DLD1 (cell line): ENCODE data around the gene SLC25A19.
"Not testable (repeated sequence)": the region's sequence is repeated elsewhere in the genome, so short reads cannot be mapped to it uniquely, and the experiment has no call there.

Experiments
- in situ Hi-C: cut with HindIII; loops from 2 replicates; pipeline ENCODE4 v1.10.0; 2017; ENCODE audit warnings: low sequenced_read_pairs

The SLC25A19 gene

DNA sequence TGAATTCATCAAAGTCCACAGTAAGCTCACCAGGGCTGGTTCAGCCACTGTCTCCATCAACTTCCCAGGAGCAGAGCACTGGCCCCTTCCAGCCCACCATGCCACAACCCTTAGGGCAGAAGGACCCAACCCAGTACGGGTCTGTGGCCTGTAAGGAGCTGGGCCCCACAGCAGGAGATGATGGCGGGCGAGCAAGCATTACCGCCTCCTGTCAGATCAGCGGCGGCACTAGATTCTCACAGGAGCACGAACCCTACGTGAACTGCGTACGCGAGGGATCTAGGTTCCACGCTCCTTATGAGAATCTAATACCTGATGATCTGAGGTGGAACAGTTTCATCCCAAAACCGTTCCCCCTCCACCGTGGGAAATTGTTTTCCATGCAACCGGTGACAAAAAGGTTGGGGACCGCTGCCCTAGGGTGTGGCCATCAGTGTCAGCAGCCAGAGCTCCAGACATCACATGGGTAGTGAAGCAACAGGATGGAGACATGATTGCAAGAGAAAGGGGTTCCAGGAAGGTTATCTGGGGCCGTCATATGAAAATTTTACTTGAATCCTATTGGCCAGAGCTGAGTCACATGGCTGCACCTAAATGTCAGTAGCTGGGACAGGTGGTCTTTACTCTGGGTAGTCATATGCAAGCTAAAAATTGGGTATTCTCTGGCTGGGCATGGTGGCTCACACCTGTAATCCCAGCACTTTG, 12.4 kb upstream of the SLC25A19 start:
- in situ Hi-C loops: no loop called here

DNA sequence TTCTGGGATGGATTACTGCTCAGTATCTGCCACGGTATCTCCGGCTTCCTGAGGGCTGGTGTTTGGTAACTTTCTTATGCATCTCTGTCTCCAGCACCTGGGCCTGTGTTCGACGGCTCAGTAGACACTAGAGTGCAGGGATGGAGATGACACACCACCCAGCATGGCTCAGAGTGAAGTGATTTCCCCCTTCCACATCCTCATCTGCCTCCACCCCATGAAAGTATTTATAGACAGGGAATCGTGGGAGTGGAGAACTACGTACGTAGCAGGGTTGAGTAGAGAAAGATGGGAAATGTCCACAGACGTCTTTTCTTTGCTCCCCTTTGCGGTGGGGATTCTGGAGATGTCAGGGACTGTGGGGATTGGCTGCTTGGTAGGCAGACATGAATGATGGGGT, 11.8 kb upstream of the SLC25A19 start:
- in situ Hi-C loops: no loop called here

DNA sequence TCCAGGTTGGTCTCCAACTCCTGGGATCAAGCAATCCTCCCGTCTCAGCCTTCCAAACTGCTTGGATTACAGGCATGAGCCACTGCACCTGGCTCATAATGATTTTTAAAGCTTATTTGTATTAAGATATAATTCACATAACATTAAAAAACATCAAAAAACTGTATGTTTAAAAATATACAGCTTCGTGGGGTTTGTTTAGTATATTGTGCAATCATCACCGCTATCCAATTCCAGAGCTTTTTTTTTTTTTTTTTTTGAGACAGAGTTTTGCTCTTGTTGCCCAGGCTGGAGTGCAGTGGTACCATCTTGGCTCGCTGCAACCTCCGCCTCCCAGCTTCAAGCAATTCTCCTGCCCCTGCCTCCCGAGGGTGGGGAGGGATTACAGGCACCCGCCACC, 11.0 kb upstream of the SLC25A19 start:
- in situ Hi-C loops: no loop called here

DNA sequence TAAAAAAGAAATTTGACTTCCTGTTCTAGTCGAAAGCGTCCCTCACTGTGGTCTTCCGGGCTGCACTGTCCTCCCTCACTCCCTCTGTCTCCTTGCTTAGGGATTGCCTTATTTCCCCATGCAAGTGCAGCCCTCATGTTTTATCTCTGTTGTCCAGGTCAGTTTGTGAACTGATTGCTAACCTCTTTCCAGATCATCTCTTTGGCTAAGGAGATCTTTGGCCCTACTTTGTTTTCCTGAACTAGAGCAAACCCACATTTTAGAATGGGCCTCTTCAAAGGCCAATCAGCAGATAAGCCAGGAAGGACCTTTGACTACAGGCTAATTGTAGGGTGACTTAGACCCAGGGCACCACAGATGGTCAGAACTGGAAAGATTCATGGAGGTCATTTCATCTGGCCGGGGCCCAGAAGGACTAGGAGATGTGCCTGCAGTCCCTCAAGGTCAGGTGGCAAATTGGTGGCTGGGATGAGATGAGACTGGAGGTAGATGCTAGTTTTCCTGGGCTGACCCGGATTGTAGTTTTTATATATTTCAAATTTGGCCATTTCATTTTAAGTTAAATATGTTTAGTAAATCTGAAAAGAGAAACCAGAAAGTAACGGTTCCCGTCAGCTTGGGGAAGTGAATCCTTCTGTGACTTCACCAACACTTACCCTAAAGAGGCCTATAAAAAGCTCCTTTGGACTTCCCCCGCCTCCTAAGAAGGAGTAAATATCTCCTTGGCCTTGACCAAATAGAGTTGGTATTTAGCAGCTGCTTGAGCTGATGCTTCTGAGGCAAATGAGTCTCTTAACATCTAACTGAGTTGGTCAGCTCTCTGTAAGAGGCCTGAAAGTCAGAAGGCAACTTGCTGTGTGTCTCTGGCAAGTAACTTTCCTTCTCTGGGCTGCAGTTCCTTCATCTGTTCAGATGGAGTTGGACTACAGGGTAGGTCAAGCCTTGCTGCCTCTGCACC, 6.2 kb upstream of the SLC25A19 start:
- in situ Hi-C loops: no loop called here

DNA sequence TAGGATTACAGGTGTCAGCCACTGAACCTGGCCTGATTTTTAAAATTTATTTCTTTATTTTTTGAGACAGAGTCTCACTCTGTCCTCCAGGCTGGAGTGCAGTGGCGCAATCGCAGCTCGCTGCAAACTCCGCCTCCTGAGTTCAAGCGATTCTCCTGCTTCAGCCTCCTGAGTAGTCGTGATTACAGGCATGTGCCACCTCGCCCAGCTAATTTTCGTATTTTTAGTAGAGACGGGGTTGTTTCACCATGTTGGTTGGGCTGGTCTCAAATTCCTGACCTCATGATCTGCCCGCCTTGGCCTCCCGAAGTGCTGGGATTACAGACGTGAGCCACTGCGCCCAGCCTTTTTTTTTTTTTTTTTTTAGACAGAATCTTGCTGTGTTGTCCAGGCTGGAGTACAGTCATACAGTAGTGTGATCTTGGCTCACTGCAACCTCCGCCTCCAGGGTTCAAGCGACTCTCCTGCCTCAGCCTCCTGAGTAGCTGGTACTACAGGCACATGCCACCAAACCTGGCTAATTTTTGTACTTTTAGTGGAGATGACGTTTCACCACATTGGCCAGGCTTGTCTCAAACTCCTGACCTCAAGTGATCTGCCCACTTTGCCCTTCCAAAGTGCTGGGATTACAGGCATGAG, 3.7 kb upstream of the SLC25A19 start:
- in situ Hi-C loops: not testable (repeated sequence)

DNA sequence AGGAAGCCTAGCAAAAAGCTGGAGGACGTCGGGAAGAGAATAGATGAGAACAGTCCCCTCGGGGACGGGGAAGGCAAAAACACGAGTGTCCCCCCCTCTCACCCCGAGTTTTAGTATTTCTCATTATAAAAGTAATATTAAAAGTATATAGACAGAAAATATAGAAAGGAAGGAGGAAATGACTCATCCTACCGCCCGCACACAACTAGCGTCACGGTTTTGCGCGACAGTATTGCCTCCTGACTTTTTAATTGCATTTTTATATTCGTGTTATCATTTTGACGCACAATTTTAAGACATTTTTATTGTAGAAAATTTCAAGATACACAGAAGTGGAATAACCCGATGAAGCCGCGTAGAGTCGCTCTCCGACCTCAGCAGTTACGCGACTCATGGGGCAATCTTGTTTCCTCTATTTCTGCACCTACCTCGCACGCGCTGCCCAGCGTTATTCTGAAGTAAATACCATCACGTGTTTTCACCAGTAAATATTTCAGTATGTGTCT, 652 bp upstream of the SLC25A19 start:
- in situ Hi-C loops: no loop called here

DNA sequence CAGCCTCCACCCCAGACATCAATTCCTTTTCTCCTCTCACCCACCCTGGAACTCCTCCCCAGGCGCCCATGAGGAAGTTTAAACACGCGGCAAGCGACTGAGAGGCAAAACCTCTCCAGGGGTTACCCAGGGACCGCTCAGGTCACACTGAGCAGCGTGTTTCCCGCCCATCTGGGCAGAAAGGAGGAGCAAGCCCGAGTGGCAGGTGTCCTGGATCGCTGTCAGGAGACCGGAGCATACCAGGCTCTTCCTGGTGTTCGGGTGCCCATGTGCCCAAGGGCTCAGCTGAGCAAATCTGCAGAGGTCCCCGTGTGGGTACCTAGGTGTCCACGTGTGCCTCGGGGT, 491 bp downstream of the SLC25A19 start:
- in situ Hi-C loops: no loop called here

DNA sequence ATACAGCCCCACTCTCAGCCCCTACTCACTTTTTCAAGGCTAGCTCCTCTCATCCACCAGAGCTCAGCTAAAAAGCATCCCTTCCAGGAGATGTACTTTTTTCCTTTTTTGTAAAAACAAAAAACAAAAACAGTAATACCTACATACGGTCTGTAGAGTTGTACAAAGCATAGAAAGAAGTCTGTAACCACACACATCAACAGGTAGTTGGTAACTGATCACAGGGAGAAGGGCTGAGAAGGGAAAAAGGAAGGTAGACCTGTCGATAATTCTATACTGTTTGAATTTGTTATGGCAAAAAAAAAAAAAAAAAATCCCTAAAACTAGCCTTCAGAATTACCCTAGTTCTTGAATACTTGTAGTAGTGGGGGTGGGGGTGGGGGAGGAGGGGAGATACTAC, 874 bp downstream of the SLC25A19 start:
- in situ Hi-C loops: no loop called here

DNA sequence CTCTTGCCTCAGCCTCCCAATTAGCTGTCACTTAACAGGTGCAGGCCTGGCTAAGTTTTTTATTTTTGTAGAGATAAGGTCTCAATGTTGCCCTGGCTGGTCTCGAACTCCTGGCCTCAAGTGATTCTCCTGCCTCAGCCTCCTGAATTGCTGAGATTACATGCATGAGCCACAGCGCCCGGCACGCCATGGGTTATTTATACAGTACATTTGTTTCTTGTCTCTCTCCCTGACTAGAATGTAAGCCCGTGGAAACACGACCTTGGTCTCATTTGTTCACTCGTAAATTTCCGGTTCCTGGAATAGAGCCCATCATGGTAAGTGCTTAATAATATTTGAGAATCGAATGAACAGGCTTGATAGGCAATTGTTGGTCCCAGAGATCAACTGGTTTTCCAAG, 2.0 kb downstream of the SLC25A19 start:
- in situ Hi-C loops: no loop called here

DNA sequence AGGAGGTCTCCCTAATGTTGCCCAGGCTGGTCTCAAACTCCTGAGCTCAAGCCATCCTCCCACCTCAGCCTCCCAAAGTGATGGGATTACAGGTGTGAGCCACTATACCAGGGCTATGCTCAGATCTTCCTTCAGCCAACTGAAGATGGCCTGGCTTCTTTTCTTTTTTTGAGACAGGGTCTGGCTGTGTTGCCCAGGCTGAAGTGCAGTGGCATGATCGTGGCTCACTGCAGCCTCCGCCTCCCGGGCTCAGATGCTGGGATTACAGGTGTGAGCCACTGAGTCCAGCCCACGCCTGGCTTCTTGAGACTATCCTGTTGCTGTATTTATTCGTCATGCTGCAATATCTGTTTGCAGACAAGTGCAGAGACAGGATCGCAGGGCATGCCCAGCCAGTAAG, 4.1 kb downstream of the SLC25A19 start:
- in situ Hi-C loops: no loop called here

DNA sequence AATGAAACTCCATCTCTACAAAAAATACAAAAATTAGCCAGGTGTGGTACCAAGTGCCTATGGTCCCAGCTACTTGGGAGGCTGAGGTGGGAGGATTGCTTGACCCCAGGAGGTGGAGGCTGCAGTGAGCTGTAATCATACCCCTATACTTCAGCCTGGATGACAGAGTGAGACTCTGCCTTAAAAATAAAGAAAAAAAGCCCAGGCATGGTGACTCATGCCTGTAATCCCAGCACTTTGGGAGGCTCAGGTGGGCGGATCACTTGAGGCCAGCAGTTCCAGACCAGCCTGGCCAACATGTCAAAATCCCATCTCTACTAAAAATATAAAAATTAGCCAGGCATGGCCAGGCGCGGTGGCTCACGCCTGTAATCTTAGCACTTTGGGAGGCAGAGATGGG, 9.0 kb downstream of the SLC25A19 start:
- in situ Hi-C loops: not testable (repeated sequence)

DNA sequence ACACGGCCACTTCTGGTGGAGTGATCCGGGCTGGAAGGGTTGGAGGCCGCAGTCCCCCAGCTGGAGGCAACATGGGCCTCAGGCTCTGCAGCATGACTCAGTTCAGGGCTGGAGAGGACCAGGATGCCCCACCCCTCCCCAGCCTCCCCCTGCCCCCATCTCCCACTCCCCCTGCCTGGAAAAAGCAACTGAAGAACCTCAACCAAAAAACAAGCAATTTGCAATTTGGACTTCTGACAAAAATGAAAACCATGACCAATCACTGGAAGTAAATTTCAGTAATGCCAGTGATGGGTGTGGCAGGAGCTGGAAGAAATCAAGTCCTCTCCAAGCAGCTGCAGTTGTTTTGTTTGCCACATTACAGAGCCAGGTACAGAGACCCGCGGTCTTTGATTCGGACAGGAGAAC, 11.6 kb downstream of the SLC25A19 start:
- in situ Hi-C loops: no loop called here

DNA sequence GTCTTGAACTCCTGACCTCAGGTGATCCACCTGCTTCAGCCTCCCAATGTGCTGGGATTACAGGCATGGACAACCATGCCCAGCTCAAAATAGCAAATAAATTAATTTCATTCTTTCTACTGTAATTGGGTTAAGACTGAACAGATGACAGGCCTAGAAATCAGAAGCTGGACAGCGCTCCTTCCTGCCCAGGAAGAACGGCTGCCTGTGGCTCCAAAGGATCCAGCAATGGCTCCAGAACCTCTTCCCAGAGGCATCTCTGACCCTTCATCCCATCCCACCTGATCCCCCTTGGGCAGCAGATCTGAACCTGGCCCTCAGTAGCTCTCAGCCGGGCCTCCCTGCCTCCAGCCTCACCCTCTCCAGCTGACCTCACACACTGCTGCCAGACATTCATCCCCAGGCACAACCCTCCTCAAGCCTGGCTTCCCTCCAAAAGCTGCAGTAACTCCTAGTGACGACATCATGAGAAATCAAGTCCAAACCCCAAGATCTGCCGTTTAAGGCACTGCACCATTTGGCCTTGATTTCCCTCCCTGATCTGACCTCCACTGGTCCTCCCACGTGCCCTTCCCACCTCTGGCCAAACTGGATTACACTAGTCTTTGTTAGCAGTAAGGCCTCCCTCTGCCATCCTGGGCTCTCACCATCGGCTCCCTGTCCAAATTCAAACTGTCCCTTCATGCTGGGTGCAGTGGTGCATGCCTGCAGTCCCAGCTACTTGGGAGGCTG, 15.1 kb downstream of the SLC25A19 start:
- in situ Hi-C loops: no loop called here

DNA sequence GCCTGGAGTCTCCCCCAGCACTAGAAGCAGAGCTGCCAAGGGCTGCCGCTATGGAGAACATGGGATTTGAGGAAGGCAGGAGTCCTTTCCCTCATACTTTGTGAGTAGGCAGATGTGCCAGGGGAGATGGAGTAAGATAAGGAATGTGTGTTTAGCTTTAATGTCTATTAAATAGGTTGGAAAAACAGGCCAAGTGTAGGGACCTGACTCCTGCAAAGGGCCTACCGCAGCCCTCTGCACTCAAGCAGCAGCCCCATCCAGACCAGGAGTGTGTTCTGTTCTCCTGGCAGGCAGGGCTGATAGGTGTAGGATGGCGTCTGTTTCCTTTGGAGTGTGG, 16.4 kb downstream of the SLC25A19 start:
- in situ Hi-C loops: no loop called here

DNA sequence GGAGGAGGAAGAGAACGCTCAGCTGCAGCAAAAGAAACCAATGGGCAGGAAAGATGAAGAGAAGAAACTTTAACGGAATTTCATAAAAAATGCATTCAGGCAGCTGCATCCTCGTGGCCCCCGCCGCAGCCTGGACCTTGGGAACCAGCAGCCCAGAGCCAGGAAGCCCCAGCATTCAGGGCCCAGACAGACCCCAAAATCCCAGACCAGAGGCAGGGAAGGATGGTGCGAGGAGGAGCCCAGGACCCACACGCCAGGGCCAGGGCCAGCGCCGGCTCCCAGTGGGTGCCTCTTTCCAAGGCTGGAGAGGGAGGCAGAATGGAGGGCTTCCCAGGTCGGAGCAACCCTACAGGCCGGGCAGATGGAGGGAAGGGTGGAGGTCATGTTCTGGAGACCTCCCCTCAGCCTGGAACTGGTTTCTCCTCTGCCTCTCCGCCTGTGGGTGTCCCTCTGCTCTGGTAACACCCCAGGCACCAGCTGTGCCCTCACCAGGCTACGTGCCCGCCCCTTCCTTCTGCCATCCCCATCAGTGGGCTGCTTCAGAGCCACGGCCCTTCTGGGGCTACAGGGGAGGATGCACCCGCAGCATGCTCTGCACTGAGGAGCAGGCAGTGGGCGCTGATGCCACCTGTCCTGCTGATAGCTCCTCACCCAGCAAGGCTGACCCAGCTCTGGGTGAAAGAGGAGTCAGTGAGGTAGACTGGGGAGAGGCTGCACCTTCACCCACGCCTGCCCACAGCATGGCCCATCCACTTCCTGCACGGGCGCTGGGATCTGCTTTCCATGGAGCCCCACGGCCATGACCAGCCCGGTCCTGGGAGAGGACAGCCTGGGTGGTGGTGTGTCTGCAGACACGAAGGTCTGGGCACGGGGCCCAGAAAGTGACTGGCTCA, 17.0 kb downstream of the SLC25A19 start:
- in situ Hi-C loops: no loop called here

DNA sequence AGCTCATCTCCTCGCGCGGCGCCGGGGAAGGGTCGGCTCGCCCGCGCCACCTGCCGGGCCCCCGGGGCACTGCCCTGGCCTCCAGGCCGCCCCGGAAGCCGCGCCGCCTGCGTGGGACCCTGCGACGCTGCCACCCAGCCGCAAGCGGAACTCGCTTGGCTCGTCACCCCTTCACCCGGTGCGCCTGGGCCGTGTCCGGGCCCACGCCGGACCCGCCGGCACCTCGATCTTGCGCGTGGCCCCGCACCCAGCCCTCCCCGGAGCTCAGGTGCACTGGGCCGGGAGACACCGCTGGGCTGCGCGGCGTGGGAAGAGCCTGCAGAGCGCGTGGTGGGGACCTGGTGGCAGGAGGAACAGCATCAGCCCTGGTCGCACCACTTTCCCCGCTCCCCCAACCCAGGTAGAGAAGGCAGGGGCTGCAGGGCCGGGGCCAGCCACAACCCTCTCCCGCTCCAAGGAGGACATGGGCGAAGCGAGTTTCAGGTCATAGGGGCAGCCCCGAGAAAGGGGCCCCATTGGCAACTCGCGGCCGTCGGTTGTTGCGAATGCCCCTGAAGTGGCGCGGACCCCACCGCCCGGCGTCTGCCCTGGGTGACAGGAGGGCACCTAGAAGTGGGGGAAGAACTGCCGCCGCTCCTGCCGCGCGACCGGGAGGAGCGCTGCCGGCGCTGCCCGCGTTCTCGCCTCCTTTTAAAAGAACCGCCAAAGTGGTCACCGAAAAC, 17.8 kb downstream of the SLC25A19 start:
- in situ Hi-C loops: no loop called here

DNA sequence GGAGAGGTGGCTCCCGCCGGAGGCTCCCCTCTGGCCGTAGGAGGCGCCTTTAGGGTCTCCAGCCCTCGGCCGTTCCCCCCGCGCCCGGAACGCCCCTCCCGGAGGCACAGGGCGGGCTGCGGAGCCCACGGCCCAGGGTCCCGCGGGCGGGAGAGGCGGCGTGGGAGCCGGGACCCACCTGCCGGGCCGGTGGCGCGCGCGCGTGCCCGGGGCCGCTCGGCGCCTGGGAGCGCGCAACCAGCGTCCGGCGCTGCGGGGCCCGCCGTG, 18.3 kb downstream of the SLC25A19 start, which contains the start of gene MIF4GD:
Gene MIF4GD, minus strand, starts transcription at position 266 of the 267 bp plus-strand sequence. CDS start 1,036 bp downstream, outside the sequence.
- in situ Hi-C loops: no loop called here

DNA sequence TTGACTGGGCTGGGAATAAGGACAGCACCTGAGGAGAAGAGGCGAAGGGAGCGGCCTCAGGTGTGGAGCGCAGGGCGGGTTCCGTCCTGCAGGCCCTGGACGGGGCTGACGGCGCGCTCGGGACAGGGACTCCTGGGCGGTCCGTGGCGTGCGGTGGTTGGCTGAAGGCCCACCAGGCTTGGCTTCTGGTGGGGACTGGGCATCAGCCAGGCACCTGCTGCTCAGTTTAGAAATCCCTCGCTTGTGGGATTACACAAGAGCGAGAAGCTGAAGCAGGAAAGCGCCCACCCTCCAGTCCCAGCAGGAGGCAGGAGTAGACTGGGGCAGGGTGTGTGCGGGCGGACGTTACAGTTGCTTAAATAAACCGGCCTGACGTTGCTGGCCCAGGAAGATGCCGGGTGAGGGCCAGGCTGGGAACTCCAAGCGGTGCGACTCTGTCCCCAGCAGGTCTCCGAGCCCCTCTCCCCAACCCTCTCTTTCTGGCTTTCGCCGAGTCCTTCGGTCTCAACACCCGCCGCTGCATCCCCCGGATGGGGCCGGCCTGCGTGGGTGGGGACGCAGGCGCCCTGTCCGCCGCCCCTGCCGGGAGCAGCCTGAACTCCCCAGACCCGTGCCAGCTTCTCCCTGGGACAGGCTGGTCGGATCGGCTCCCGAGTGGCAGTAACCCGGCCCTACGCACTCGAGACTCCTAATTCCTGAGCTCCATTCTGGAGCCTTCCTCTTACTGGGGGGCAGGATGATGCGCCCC, 18.8 kb downstream of the SLC25A19 start:
- in situ Hi-C loops: no loop called here

DNA sequence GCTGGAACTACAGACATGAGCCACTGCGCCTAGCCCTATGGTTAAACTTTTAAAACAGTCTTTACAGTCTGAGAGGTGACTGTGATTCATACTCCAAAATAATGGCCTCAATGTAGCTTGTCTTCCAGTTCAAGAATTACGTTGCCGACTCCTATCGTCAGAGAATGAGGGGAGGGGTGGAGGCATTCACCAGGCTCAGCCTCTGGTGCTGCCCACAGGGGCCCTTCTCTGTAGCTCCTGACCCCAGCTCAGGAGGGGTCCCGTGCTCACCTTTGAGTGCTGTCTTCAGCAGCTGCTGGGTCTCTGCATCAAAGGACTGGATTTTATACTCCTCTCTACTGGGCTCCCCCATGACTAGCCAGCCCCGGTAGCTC, 19.4 kb downstream of the SLC25A19 start:
- in situ Hi-C loops: no loop called here
